Mesodermal cell (in vitro differentiated cells): ENCODE measurements around the gene THSD7A.

ENCODE experiments used
- H3K27ac ChIP-seq: 2 replicates; pipeline ENCODE4 v1.7.0; 2013; ENCODE audit warnings: mild to moderate bottlenecking, low read depth, low read length, moderate library complexity; ENCODE audit not compliant: severe bottlenecking
- H3K36me3 ChIP-seq: 2 replicates; pipeline ENCODE4 v1.7.1; 2013; ENCODE audit warnings: mild to moderate bottlenecking, low read length, moderate library complexity; ENCODE audit not compliant: control insufficient read depth, insufficient read depth
- H3K4me1 ChIP-seq: one replicate; pipeline ENCODE4 v1.7.1; 2013; ENCODE audit warnings: mild to moderate bottlenecking, low read length; ENCODE audit not compliant: insufficient read depth, control insufficient read depth, poor library complexity, severe bottlenecking
- H3K4me3 ChIP-seq: 2 replicates; pipeline ENCODE4 v1.7.0; 2013; ENCODE audit warnings: low read length, control low read depth, mild to moderate bottlenecking; ENCODE audit not compliant: insufficient read depth, poor library complexity, severe bottlenecking; ENCODE audit errors: extremely low read depth
- H3K9me3 ChIP-seq: 2 replicates; pipeline ENCODE4 v1.7.1; 2013; ENCODE audit warnings: mild to moderate bottlenecking, low read length, moderate library complexity; ENCODE audit not compliant: control insufficient read depth
- WGBS, 2 experiments: methylation state at CpG; one replicate each; pipeline ENCODE4 v1.1.5; 2013; ENCODE audit warnings: missing lambda C conversion rate in 2 of 2; ENCODE audit not compliant: insufficient coverage in 2 of 2; 5-methylcytosine and 5-hydroxymethylcytosine counted together

THSD7A gene

DNA sequence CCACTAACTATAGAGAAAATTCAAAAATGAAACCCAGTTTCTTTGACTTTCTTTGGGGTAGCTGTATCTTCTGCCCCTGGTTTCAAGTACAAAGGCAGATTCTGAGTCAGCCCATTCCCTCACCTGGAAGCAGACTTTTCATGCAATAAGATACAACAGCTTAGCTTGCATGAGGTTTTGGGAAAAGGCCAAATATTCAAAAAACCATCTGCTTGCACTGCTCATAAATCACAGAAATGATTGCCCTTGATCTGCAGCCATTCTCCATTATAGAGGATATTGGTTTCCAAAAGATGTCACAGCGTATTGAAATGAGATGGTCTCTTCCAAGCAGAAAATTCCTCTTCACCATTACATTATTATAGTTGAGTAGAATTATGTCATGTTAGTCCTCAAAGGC lies 504.4 kb downstream of the THSD7A start:
- H3K36me3 ChIP-seq: no peaks in the 10 kb centered on the region
- H3K9me3 ChIP-seq: no peaks in the 10 kb centered on the region
- no CpG with 5 or more reads among the region's 1 CpG for WGBS, 2 experiments
- H3K4me3 ChIP-seq: no peak overlapping the region
- H3K4me1 ChIP-seq: no peaks in the 10 kb centered on the region
- H3K27ac ChIP-seq: no peak overlapping the region
